H9 (cell line): ENCODE measurements around the gene IER5. TPM values are rescaled to one million over a fixed set of nuclear protein-coding genes. Genes with fewer than 3 reads are reported as not detected.
A peak's percentile ranks its signal among the peaks of the same experiment; 100 is the strongest.

Experiments
- DNase-seq: peaks from one replicate; pipeline ENCODE4 v3.0.0-alpha.2; 2017
- H2AFZ ChIP-seq: one replicate; pipeline ENCODE4 v1.6.1; 2013; ENCODE audit warnings: mild to moderate bottlenecking, low read length, control low read depth, moderate library complexity
- H2AK5ac ChIP-seq: 2 replicates; pipeline ENCODE4 v1.6.1; 2013; ENCODE audit warnings: low read length, control low read depth, mixed read lengths; ENCODE audit not compliant: insufficient read length
- H2BK120ac ChIP-seq: one replicate; pipeline ENCODE4 v1.6.1; 2013; ENCODE audit warnings: low read depth, mild to moderate bottlenecking, low read length, control low read depth, inconsistent platforms; ENCODE audit not compliant: poor library complexity, severe bottlenecking
- H2BK12ac ChIP-seq: 2 replicates; pipeline ENCODE4 v1.6.1; 2013; ENCODE audit warnings: low read length, control low read depth, mixed read lengths, low read depth; ENCODE audit not compliant: insufficient read length
- H2BK15ac ChIP-seq: 2 replicates; pipeline ENCODE4 v1.6.1; 2013; ENCODE audit warnings: low read depth, low read length, control low read depth
- H2BK20ac ChIP-seq: one replicate; pipeline ENCODE4 v1.6.1; 2013; ENCODE audit warnings: low read depth, mild to moderate bottlenecking, low read length, control low read depth, inconsistent platforms; ENCODE audit not compliant: poor library complexity, severe bottlenecking
- H2BK5ac ChIP-seq: 2 replicates; pipeline ENCODE4 v1.6.1; 2013; ENCODE audit warnings: low read length, control low read depth, mixed read lengths; ENCODE audit not compliant: insufficient read length
- H3K14ac ChIP-seq: 2 replicates; pipeline ENCODE4 v1.6.1; 2013; ENCODE audit warnings: low read length, control low read depth; ENCODE audit not compliant: insufficient read depth
- H3K18ac ChIP-seq: 2 replicates; pipeline ENCODE4 v1.6.1; 2013; ENCODE audit warnings: low read depth, mild to moderate bottlenecking, mixed read lengths, low read length, control low read depth; ENCODE audit not compliant: insufficient read length
- H3K23ac ChIP-seq: 2 replicates; pipeline ENCODE4 v1.6.1; 2013; ENCODE audit warnings: low read length, control low read depth, mixed read lengths, low read depth; ENCODE audit not compliant: insufficient read length
- H3K23me2 ChIP-seq: 2 replicates; pipeline ENCODE4 v1.6.1; 2013; ENCODE audit warnings: low read depth, mild to moderate bottlenecking, mixed read lengths, low read length, control low read depth; ENCODE audit not compliant: insufficient read length, poor library complexity, severe bottlenecking
- H3K27ac ChIP-seq: 2 replicates; pipeline ENCODE4 v1.5.1; 2013; ENCODE audit warnings: low read length, control low read depth, mixed read lengths, low read depth; ENCODE audit not compliant: insufficient read length
- H3K27me3 ChIP-seq: 2 replicates; pipeline ENCODE4 v1.6.1; 2013; ENCODE audit warnings: low read length, control low read depth, inconsistent platforms; ENCODE audit not compliant: insufficient read depth
- H3K4ac ChIP-seq: 2 replicates; pipeline ENCODE4 v1.6.1; 2013; ENCODE audit warnings: low read depth, mild to moderate bottlenecking, control low read depth, inconsistent platforms, low read length, moderate library complexity
- H3K4me1 ChIP-seq: 2 replicates; pipeline ENCODE4 v1.6.1; 2013; ENCODE audit warnings: low read length, control low read depth, inconsistent platforms; ENCODE audit not compliant: insufficient read depth
- H3K4me2 ChIP-seq: 2 replicates; pipeline ENCODE4 v1.6.1; 2013; ENCODE audit warnings: low read length, control low read depth, mixed read lengths; ENCODE audit not compliant: insufficient read length, insufficient read depth
- H3K56ac ChIP-seq: 2 replicates; pipeline ENCODE4 v1.6.1; 2013; ENCODE audit warnings: low read depth, mild to moderate bottlenecking, mixed read lengths, low read length, control low read depth; ENCODE audit not compliant: insufficient read length
- H3K79me1 ChIP-seq: 2 replicates; pipeline ENCODE4 v1.6.1; 2013; ENCODE audit warnings: low read depth, mild to moderate bottlenecking, moderate library complexity, low read length, control low read depth, inconsistent platforms; ENCODE audit not compliant: insufficient read depth, poor library complexity, severe bottlenecking
- H3K79me2 ChIP-seq: 2 replicates; pipeline ENCODE4 v1.6.1; 2013; ENCODE audit warnings: low read length, control low read depth, inconsistent platforms; ENCODE audit not compliant: insufficient read depth
- H3K9ac ChIP-seq: 2 replicates; pipeline ENCODE4 v1.6.1; 2013; ENCODE audit warnings: low read length, control low read depth, mixed read lengths; ENCODE audit not compliant: insufficient read length; ENCODE audit errors: extremely low read depth
- H3K9me3 ChIP-seq: one replicate; pipeline ENCODE4 v1.6.1; 2013; ENCODE audit warnings: low read depth, low read length, inconsistent platforms; ENCODE audit not compliant: control insufficient read depth
- H3T11ph ChIP-seq: one replicate; pipeline ENCODE4 v1.6.1; 2013; ENCODE audit warnings: mild to moderate bottlenecking, low read length, control low read depth, inconsistent platforms
- H4K20me1 ChIP-seq: one replicate; pipeline ENCODE4 v1.6.1; 2013; ENCODE audit not compliant: control insufficient read depth, insufficient read length, insufficient read depth
- H4K5ac ChIP-seq: 2 replicates; pipeline ENCODE4 v1.6.1; 2013; ENCODE audit warnings: low read depth, mild to moderate bottlenecking, mixed read lengths, low read length, control low read depth; ENCODE audit not compliant: insufficient read length
- H4K8ac ChIP-seq: replicated peaks from 2 replicates; pipeline ENCODE4 v1.6.1; 2013; ENCODE audit warnings: low read length, control low read depth, mixed read lengths, low read depth; ENCODE audit not compliant: insufficient read length
- H4K91ac ChIP-seq: 2 replicates; pipeline ENCODE4 v1.6.1; 2013; ENCODE audit warnings: low read depth, mild to moderate bottlenecking, moderate library complexity, mixed read lengths, low read length, control low read depth; ENCODE audit not compliant: insufficient read length
- H3K27ac Mint-ChIP-seq, 3 experiments: 2 replicates in 2 of 3; 3 replicates in 1 of 3; pipeline ENCODE4 v1.8.0; 2020 to 2021; ENCODE audit warnings: mixed read lengths in 3 of 3, mild to moderate bottlenecking in 1 of 3, moderate library complexity in 1 of 3
- H3K27me3 Mint-ChIP-seq: 2 replicates; pipeline ENCODE4 v1.8.0; 2021; ENCODE audit warnings: low read depth, mild to moderate bottlenecking, moderate library complexity, mixed read lengths
- H3K36me3 Mint-ChIP-seq, 3 experiments: 2 replicates in 2 of 3; 3 replicates in 1 of 3; pipeline ENCODE4 v1.8.0; 2020 to 2021; ENCODE audit warnings: low read depth in 3 of 3, mixed read lengths in 3 of 3; ENCODE audit not compliant: insufficient read depth in 1 of 3
- H3K4me1 Mint-ChIP-seq, 2 experiments: 2 replicates each; pipeline ENCODE4 v1.8.0; 2020; ENCODE audit warnings: mixed read lengths in 2 of 2
- H3K4me3 Mint-ChIP-seq, 2 experiments: 2 replicates in 1 of 2; 3 replicates in 1 of 2; pipeline ENCODE4 v1.8.0; 2020 to 2021; ENCODE audit warnings: mild to moderate bottlenecking in 2 of 2, mixed read lengths in 2 of 2, moderate library complexity in 1 of 2
- H3K9me3 Mint-ChIP-seq, 2 experiments: 2 replicates in 1 of 2; 3 replicates in 1 of 2; pipeline ENCODE4 v1.8.0; 2020; ENCODE audit warnings: mild to moderate bottlenecking in 2 of 2, mixed read lengths in 2 of 2, moderate library complexity in 1 of 2
- WGBS: extraction: QIAGEN DNeasy Blood & Tissue Kit; methylation state at CpG from one replicate; pipeline ENCODE4 v1.1.7; 2013; ENCODE audit warnings: missing lambda C conversion rate, low lambda C conversion rate, mixed read lengths; ENCODE audit not compliant: insufficient read length; ENCODE audit errors: extremely low coverage; 5-methylcytosine and 5-hydroxymethylcytosine counted together
- total RNA-seq: library from RNA; stranded (reverse); gene quantifications from 2 replicates; pipeline ENCODE4 v1.2.1, GENCODE V29; 2021
- TF ChIP-seq, protein P1 (sequence below): fragments of 200-600 bp; sonication (generic); conservative IDR thresholded peaks from 3 replicates; pipeline ENCODE4 v1.8.0; 2021; ENCODE audit warnings: antibody characterized with exemption, mild to moderate bottlenecking

IER5 gene
- total RNA-seq, 1 experiment from 2014 or later: 6.7 TPM

DNA sequence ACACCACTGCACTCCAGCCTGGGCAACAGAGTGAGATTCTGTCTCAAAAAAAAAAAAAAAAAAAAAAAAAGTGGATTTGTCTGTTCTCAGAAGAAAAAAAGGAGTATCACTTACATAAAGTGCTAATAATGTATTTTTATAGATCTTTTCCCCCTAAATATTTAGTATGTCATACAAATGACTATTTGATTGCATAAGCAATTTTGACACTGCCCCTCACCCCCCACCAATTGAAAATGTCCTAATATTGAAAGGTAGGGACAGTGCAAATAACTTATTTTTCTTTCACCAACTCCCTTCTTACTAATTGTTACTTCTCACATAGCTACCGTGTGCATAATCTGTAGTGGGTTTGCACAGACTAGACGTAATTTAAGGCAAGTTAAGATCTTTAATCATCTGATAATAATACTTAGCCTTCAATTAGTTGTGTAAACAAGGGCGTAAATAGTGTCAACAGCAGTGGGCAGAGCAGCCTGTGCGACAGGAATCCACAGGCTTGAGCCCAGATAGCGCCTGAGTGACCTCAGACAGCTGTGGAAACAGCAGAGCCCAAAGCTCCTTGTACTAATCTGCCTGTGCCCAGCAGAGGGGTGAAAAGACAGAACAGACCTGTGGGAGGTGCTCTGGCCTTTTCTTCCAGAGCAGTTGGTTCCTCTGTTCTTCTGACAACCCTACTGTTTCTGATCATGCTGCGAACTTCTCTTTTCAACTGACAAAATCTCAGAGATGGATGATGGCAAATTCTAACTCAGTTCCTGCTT is 4.5 kb upstream of the IER5 start:
- Mint-ChIP-seq H3K4me1 (peaks cover 7 to 19% of the 10 kb centered on the region in 2 experiments), H3K36me3 (peaks cover 0 to 2% (median 0%) of the 10 kb centered on the region in 3 experiments; a peak in 2 of 7 replicates), H3K9me3 (no peaks in the 10 kb centered on the region; a peak in 1 of 5 replicates), H3K27ac (no peak overlapping the region), H3K27me3 (peaks cover 24% of the 10 kb centered on the region), H3K4me3 (no peak overlapping the region)
- H3K4me1 ChIP-seq: no peaks in the 10 kb centered on the region
- H2AFZ ChIP-seq: no peak overlapping the region
- no peaks in the 10 kb centered on the region for H3K9me3 ChIP-seq
- H2BK120ac ChIP-seq: no peak overlapping the region
- H3K9ac ChIP-seq: no peak overlapping the region
- H3K4me2 ChIP-seq: no peak overlapping the region
- no peak overlapping the region for H4K8ac ChIP-seq
- no peak overlapping the region for H4K91ac ChIP-seq
- H2BK15ac ChIP-seq: no peak overlapping the region
- H4K5ac ChIP-seq: no peak overlapping the region
- peaks cover 4% of the 10 kb centered on the region for H3K23me2 ChIP-seq
- H2BK12ac ChIP-seq: no peak overlapping the region
- no peak overlapping the region for H3K14ac ChIP-seq
- peaks cover 7% of the 10 kb centered on the region for H3K27me3 ChIP-seq
- whole genome bisulfite sequencing: no CpG with 5 or more reads among the region's 6 CpGs
- no peak overlapping the region for H2BK5ac ChIP-seq
- DNase-seq: peak; percentile 65
- no peaks in the 10 kb centered on the region for H3K79me1 ChIP-seq
- H4K20me1 ChIP-seq: peaks cover 2% of the 10 kb centered on the region
- H3K23ac ChIP-seq: no peak overlapping the region
- H2BK20ac ChIP-seq: no peak overlapping the region
- TF ChIP-seq, protein P1, sequence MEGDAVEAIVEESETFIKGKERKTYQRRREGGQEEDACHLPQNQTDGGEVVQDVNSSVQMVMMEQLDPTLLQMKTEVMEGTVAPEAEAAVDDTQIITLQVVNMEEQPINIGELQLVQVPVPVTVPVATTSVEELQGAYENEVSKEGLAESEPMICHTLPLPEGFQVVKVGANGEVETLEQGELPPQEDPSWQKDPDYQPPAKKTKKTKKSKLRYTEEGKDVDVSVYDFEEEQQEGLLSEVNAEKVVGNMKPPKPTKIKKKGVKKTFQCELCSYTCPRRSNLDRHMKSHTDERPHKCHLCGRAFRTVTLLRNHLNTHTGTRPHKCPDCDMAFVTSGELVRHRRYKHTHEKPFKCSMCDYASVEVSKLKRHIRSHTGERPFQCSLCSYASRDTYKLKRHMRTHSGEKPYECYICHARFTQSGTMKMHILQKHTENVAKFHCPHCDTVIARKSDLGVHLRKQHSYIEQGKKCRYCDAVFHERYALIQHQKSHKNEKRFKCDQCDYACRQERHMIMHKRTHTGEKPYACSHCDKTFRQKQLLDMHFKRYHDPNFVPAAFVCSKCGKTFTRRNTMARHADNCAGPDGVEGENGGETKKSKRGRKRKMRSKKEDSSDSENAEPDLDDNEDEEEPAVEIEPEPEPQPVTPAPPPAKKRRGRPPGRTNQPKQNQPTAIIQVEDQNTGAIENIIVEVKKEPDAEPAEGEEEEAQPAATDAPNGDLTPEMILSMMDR: peak; percentile 62; the same call in 2 of the 3 replicates
- no peaks in the 10 kb centered on the region for H3K79me2 ChIP-seq
- H3K56ac ChIP-seq: no peak overlapping the region
- no peak overlapping the region for H3K18ac ChIP-seq
- no peak overlapping the region for H3T11ph ChIP-seq
- H3K27ac ChIP-seq: no peak overlapping the region
- H2AK5ac ChIP-seq: no peak overlapping the region
- no peak overlapping the region for H3K4ac ChIP-seq
